OCI-LY1 (cell line): ENCODE results near the gene CADM1.

Experiments used
- H2AFZ ChIP-seq: fragments of 200-600 bp; sonication (generic), shearing (Covaris generic); 2 replicates; pipeline ENCODE4 v1.6.0; 2014; ENCODE audit warnings: antibody characterized with exemption, mild to moderate bottlenecking, low read length
- H3F3A ChIP-seq: fragments of 200-600 bp; sonication (generic), shearing (Covaris generic); 2 replicates; pipeline ENCODE4 v1.6.0; 2014; ENCODE audit warnings: mild to moderate bottlenecking, antibody characterized with exemption, low read length, moderate library complexity; ENCODE audit not compliant: insufficient read depth
- H3K27ac ChIP-seq: fragments of 200-600 bp; sonication (generic); 2 replicates; pipeline ENCODE4 v1.5.1; 2014; ENCODE audit warnings: low read length, mixed run types, mild to moderate bottlenecking, low read depth; ENCODE audit not compliant: poor library complexity, severe bottlenecking
- H3K27me3 ChIP-seq: fragments of 200-600 bp; sonication (generic); 2 replicates; pipeline ENCODE4 v1.6.0; 2014; ENCODE audit warnings: antibody characterized with exemption, mild to moderate bottlenecking, low read length, moderate library complexity; ENCODE audit not compliant: insufficient read depth
- H3K36me3 ChIP-seq: fragments of 200-600 bp; sonication (generic); 2 replicates; pipeline ENCODE4 v1.6.1; 2014; ENCODE audit warnings: mild to moderate bottlenecking, antibody characterized with exemption, low read length, moderate library complexity, mixed read lengths; ENCODE audit not compliant: insufficient read depth
- H3K4me1 ChIP-seq: fragments of 200-600 bp; sonication (generic); 2 replicates; pipeline ENCODE4 v1.5.1; 2014; ENCODE audit warnings: mild to moderate bottlenecking, low read length, moderate library complexity; ENCODE audit not compliant: insufficient read depth, severe bottlenecking
- H3K4me2 ChIP-seq: fragments of 200-600 bp; sonication (generic), shearing (Covaris generic); 2 replicates; pipeline ENCODE4 v1.6.1; 2014; ENCODE audit warnings: low read length
- H3K4me3 ChIP-seq: fragments of 200-600 bp; sonication (generic); 2 replicates; pipeline ENCODE4 v1.5.1; 2014; ENCODE audit warnings: low read length, low read depth, mild to moderate bottlenecking, mixed read lengths; ENCODE audit not compliant: poor library complexity, severe bottlenecking
- H3K79me2 ChIP-seq: fragments of 200-600 bp; shearing (Covaris generic); 2 replicates; pipeline ENCODE4 v1.6.1; 2016; ENCODE audit warnings: mixed run types, low read length, mixed read lengths; ENCODE audit not compliant: insufficient read depth
- H3K9ac ChIP-seq: fragments of 200-600 bp; sonication (generic), shearing (Covaris generic); 2 replicates; pipeline ENCODE4 v1.6.1; 2014; ENCODE audit warnings: mild to moderate bottlenecking, low read length, mixed read lengths
- H3K9me2 ChIP-seq: fragments of 200-600 bp; sonication (generic), shearing (Covaris generic); 2 replicates; pipeline ENCODE4 v1.6.1; 2014; ENCODE audit warnings: low read depth, mild to moderate bottlenecking, low read length, mixed read lengths
- H3K9me3 ChIP-seq: fragments of 200-600 bp; shearing (Covaris generic); 2 replicates; pipeline ENCODE4 v1.6.1; 2014; ENCODE audit warnings: low read length, mixed read lengths
- H4K20me1 ChIP-seq: fragments of 200-600 bp; sonication (generic), shearing (Covaris generic); 2 replicates; pipeline ENCODE4 v1.6.0; 2016; ENCODE audit warnings: mild to moderate bottlenecking, low read length; ENCODE audit not compliant: insufficient read depth
- EZH2 ChIP-seq: fragments of 200-600 bp; sonication (generic), shearing (Covaris generic); IDR thresholded peaks from 2 replicates; pipeline ENCODE4 v1.8.0; 2017; ENCODE audit warnings: borderline replicate concordance, mixed run types, mild to moderate bottlenecking, antibody characterized with exemption, low read length, moderate library complexity, mixed read lengths
- TF ChIP-seq, protein P1 (sequence below): fragments of 200-600 bp; sonication (generic), shearing (Covaris generic); IDR thresholded peaks from 2 replicates; pipeline ENCODE4 v1.5.1; 2017; ENCODE audit warnings: mild to moderate bottlenecking, antibody characterized with exemption, low read length, moderate library complexity, mixed read lengths

The CADM1 gene

DNA sequence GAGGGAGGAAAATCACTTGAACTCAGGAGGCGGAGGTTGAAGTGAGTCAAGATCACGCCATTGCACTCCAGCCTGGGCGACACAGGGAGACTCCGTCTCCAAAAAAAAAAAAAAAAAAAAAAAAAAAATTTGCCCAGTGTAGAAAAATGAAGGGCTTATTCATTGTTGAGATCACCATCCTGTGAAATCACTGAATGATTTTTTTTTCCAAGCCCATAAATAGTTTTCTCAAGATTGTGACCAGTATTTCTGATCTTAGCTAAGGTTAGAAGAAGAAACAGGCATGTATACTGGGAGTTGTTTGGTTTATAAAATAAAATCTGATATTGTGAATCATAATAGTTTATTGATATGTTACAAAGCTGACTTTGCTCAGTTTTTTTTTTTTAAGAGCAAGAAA, 269.4 kb downstream of the CADM1 start:
- no peaks in the 10 kb centered on the region for H3F3A ChIP-seq
- TF ChIP-seq, protein P1, sequence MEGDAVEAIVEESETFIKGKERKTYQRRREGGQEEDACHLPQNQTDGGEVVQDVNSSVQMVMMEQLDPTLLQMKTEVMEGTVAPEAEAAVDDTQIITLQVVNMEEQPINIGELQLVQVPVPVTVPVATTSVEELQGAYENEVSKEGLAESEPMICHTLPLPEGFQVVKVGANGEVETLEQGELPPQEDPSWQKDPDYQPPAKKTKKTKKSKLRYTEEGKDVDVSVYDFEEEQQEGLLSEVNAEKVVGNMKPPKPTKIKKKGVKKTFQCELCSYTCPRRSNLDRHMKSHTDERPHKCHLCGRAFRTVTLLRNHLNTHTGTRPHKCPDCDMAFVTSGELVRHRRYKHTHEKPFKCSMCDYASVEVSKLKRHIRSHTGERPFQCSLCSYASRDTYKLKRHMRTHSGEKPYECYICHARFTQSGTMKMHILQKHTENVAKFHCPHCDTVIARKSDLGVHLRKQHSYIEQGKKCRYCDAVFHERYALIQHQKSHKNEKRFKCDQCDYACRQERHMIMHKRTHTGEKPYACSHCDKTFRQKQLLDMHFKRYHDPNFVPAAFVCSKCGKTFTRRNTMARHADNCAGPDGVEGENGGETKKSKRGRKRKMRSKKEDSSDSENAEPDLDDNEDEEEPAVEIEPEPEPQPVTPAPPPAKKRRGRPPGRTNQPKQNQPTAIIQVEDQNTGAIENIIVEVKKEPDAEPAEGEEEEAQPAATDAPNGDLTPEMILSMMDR: no peak

DNA sequence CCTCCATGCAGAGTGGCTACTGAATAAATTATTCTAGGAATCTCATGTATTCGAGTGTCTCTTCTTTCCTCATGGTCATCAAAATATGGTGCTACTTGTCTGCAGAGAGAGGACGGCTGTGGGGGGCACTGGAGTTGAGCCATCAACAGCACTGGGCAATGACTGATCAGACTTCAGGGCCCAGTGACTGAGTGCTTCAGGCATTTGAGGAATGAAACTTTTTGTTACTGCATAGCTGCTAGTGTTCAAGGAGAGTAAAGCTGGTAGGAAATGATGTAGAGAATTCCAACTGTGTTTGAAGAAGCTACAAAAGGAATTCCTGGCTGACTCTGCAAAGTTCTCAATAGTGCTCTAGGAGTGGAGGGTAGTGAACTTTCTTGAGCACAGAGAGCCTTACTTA, 277.7 kb downstream of the CADM1 start:
- Histone ChIP-seq H3K27ac (no peak overlapping the region), H3F3A (no peaks in the 10 kb centered on the region), H3K79me2 (no peaks in the 10 kb centered on the region), H3K9me3 (no peaks in the 10 kb centered on the region), H3K4me2 (no peak overlapping the region), H3K36me3 (no peaks in the 10 kb centered on the region; the same call in 1 of the 2 replicates), H3K9me2 (no peaks in the 10 kb centered on the region), H3K27me3 (no peaks in the 10 kb centered on the region), H4K20me1 (no peaks in the 10 kb centered on the region), H3K9ac (no peak overlapping the region), H3K4me1 (peaks cover 56% of the 10 kb centered on the region), H3K4me3 (no peak overlapping the region), H2AFZ (no peak overlapping the region)
- TF ChIP-seq, protein P1: no peak
- no peak for TF ChIP-seq EZH2

More for the DNA sequence above, 269.4 kb downstream of the CADM1 start:
- H4K20me1 ChIP-seq: no peaks in the 10 kb centered on the region
- no peak overlapping the region for H3K4me2 ChIP-seq
- peaks cover 31% of the 10 kb centered on the region for H3K4me1 ChIP-seq
- no peaks in the 10 kb centered on the region for H3K27me3 ChIP-seq
- no peaks in the 10 kb centered on the region for H3K36me3 ChIP-seq
- H3K9me3 ChIP-seq: no peaks in the 10 kb centered on the region
- H3K27ac ChIP-seq: no peak overlapping the region
- no peak overlapping the region for H3K4me3 ChIP-seq
- no peaks in the 10 kb centered on the region for H3K9me2 ChIP-seq
- no peak overlapping the region for H2AFZ ChIP-seq
- H3K79me2 ChIP-seq: no peaks in the 10 kb centered on the region
- no peak overlapping the region for H3K9ac ChIP-seq

DNA sequence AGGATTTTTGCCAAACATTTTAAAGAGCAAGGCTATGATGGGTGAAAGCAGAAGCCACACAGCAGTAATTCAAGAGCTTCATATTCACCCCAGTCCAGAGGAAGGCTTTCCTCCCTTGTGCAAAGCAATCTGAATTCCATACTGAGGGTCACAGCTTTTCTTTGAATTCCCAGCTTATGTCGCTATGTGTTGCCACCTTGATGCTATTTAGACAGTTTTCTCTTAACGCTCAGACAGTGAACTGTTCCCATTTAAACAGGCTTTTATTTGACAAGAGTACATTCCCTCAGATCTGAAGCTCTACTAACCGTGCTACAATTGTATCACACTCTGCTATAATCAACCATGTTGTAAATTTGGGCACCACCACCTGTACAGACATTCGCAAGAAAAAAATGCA, 279.7 kb downstream of the CADM1 start:
- H3K4me3 ChIP-seq: peak overlapping the region; percentile 31
- H3K27ac ChIP-seq: peak overlapping the region; percentile 98
- no peaks in the 10 kb centered on the region for H3K9me2 ChIP-seq
- H3K4me1 ChIP-seq: peaks cover 68% of the 10 kb centered on the region
- H3K27me3 ChIP-seq: no peaks in the 10 kb centered on the region
- peak overlapping the region; percentile 66 for H3K9ac ChIP-seq
- H3K36me3 ChIP-seq: no peaks in the 10 kb centered on the region; the same call in 1 of the 2 replicates
- no peaks in the 10 kb centered on the region for H3K9me3 ChIP-seq
- H3F3A ChIP-seq: no peaks in the 10 kb centered on the region; the same call in 1 of the 2 replicates
- H3K79me2 ChIP-seq: no peaks in the 10 kb centered on the region
- H2AFZ ChIP-seq: peak overlapping the region; percentile 95
- H3K4me2 ChIP-seq: peak overlapping the region; percentile 41
- no peak for TF ChIP-seq EZH2
- TF ChIP-seq, protein P1: no peak
- no peaks in the 10 kb centered on the region for H4K20me1 ChIP-seq
